Nucleus accumbens (tissue), 56 donors: ENCODE data around the gene ANKRD52.

ENCODE experiments used
- DNase-seq, 56 donors: peaks; one replicate each; lab custom pipeline; 2025; lab: John Stamatoyannopoulos, UW

The ANKRD52 gene

DNA sequence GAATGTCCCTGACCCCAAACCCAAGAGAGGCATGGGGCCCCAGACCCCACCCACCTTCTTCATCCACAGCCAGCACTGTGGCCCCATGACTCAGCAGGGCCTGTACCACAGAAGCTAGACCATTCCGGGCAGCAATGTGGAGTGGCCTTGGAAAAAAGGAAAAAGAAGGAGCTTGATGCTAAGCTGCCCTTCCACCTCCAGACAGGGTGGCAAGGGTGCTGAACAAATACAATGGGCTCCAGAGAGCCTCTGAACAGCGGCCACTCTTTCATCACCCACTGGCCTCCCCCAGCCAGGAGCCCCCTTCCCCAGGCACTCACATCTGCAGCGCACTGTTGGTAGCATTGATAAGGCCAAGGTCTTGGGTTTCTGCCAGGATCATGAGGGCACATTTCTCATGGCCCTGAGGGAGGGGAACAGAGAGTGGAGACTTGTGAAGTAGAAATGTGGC lies 14.4 kb downstream of the ANKRD52 start:
- DNase-seq = no peak

DNA sequence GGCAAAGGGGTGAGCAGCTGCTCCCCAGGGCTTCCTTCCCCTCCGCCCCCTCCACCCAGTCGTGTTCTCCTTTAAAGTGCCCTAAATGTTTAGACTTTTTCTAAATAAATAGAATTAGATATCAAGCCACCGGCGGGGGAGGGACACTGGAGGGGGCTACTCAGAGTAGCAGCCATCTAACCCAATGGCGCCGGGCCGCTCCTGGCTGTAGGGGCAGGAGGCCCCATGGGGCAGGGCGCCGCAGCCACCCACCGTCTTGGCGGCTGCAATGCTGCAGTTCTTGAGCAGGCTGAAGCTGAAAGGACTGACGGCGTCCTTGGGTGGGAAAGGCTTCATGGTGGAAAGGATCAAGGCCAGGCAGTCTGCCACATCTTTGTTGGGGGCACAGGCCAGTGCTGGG lies 15.2 kb downstream of the ANKRD52 start:
- no peak for DNase-seq

DNA sequence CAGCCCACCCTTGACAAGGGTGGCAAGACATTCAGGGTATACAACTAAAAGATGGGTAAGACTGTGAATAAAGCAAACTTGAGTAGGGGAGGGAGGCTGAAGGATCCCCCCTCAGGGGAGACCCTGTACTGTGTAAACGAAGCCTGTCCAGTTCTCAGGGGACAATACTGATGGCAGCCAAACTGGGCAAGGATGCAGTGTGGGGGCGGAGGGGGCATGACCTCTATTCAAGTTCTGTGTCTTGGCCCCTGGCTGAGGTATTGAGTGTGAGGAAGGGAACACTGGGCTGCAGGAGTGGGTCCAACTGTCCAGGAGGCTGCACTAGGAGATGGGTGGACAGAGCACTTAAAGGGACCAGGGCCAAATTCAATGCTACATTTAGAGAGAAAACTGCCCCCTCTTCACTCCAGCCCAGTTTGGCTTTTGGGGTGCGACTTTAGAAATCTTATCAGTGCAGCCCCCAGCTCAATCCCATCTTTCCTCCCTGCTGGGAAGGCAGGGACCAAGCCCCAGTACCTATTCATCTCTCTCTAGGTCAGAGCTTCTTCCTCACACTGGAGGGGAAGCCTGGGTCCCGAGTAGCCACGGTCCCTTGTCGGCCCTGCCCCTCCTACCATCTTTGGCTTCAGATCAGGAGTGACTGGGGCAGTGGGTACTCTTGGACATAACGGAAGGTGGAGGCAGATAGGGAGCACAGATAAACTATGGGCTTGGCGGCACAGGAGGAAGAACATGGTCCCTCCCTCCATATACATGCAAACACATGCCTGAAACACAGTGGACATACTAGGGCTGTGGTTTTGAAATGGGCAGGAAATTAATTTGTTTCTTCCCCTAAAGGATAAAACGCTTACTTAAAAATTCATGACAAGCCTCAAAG lies 16.5 kb downstream of the ANKRD52 start:
- no peak for DNase-seq

DNA sequence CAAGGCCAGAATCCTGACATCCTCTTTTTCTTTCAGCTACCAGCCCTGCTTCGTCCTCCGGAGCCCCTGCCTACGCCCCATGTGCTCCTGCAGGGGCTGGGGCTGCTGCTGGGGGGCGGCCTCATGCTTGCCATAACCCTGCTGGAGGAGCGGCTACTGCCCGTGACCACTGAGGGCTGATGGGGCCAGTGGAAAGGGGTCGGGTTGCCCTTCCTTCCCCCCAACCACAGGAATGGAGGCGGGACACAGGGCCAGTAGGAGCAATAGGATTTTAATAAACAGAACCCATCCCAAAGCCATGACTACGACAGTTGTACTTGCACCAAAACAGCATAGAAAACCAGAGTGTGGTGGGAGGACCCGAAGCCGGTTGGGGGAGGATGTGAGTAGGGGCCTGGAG lies 20.6 kb downstream of the ANKRD52 start:
- no peak for DNase-seq

DNA sequence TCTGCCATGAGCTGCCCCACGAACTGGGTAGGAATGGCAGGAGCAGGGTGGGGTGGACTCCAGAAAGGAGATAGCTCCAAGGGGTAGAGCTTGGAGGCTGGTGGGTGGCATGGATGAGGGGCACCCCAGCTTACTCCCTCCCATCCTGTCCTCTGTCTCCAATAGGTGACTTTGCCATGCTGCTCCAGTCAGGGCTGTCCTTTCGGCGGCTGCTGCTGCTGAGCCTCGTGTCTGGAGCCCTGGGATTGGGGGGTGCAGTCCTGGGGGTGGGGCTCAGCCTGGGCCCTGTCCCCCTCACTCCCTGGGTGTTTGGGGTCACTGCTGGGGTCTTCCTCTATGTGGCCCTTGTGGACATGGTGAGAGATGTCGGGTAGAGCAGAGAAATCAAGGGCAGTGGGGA lies 21.2 kb downstream of the ANKRD52 start:
- no peak for DNase-seq

DNA sequence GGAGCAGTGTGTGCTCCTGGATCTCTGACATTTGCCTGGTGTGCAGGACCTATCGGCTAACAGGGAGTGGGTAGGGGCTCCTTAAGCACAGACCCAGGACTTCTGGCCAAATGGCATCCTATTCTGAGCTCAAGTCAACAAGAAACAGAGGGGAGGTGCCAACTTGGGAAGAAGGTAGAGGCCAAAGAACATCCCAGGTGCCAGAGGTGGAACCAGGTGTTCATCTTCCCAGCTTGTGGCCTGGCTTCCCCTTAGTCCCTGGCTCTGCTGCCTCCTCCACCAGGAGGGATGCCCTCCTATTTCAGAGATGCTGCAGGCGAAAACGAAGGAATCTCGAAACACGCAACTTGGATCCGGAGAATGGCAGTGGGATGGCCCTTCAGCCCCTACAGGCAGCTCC lies 22.1 kb downstream of the ANKRD52 start:
- DNase-seq = no peak

DNA sequence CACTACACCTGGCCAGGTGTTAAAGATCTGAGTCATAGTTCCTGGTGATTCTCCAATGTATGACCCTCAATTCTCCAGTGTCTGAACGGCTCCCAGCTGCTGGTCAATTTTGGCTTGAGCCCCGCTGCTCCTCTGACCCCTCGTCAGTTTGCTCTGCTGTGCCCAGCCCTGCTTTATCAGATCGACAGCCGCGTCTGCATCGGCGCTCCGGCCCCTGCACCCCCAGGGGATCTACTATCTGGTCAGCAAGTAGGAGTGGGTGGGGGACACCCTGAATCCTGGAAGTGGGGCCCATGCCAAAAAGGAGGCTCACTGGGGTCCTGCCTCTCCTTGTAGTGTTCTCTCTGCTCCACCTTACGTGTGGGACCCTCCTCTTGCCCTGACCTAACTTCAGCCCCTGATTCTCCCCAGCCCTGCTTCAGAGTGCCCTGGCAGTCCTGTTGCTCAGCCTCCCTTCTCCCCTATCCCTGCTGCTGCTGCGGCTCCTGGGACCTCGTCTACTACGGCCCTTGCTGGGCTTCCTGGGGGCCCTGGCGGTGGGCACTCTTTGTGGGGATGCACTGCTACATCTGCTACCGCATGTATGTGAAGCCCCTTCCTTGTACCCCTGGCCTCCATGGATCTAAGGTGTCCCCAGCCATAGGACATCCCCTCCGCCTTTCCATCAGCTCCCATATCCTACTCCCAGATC lies 23.3 kb downstream of the ANKRD52 start:
- DNase-seq = no peak

DNA sequence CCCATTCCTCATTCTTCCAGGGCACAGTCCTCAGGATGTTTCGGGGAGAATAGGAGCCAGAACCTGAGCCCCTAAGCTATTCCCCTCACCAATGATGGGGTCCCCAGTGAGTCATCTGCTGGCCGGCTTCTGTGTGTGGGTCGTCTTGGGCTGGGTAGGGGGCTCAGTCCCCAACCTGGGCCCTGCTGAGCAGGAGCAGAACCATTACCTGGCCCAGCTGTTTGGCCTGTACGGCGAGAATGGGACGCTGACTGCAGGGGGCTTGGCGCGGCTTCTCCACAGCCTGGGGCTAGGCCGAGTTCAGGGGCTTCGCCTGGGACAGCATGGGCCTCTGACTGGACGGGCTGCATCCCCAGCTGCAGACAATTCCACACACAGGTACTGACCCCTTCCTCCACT lies 27.0 kb downstream of the ANKRD52 start:
- DNase-seq = no peak

DNA sequence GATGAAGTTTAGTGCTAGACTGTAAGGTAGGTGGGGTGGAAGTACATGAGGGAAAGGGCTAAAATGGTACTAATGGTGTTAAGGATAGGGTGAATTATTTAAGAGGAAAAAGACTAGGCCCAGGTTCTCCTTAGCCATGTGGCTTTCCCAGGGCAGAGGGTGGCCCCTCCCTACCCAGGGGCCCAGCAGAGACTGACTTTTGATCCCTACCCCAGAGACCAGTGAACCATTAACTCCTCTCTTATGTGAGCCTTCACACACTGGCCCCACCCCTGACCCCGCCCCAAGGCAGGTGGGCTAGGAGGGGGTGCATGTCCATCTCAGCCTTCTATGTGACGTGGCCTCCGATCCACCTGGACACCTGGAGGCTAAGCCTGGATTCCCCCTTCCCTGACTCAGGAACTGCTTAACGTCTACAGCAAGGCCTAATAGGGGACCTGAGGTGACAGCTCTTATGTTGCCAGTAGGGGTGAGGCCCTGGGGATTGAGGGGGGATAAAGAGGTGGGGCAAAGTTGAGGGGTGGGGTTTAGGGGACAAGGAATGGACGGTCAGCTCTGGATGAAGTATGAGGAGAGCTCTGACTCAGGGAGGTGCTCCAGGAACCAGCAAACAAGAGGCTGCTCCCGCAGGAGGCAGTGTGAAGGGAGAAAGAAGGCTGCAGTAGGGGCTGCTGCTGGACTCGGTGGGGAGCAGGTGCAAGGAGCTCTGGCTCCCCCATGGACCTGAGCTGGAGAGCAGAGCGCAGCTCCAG lies 27.6 kb downstream of the ANKRD52 start:
- DNase-seq = no peak

DNA sequence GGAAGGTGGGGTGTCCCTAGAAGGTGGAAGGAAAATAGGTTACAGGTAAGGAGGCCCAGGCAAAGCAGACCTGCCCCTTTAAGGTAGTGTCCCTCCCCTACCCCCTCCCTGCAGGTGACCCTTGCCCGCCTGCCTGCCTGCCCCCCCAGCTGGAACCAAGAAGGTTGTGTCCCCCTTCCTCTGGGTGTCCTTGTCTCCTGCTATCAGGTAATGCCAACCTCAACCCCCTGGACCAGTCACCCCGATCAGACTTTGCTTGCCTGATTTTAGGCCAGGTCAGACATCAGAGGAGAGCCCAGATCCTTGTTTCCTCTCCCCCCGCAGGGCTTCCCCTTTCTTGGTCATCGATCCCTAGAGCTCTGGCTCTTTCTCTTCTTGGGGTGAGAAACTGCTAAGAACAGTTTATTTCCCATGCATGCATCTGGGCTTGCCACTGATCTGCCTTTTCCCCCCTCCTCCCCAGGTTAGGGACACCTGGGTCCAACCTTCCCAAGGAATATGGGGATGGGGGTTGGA lies 28.2 kb downstream of the ANKRD52 start, which contains the start of gene SLC39A5:
SLC39A5 (plus strand) TSS at position 136 of the 516 bp plus-strand sequence. CDS start 1,224 bp downstream, outside the sequence.
- no peak for DNase-seq

DNA sequence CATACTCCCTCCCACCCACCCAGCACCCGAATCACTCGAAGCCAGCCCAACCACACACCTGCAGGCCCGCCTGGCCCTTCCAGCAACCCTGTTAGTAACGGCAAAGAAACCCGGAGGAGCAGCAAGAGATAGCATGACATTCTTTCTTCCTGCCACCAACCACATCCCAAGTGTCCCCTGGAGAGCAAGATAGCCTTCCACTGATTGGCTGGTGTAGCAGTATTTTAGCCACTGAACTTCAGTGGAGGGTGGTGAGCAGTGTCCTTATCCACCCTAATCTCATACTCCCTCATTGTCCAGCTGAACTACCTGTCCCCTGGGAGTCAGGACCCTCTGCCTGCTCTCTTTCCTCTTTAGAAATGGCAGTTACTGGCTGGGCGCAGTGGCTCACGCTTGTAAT lies 29.1 kb downstream of the ANKRD52 start:
- DNase-seq = no peak

DNA sequence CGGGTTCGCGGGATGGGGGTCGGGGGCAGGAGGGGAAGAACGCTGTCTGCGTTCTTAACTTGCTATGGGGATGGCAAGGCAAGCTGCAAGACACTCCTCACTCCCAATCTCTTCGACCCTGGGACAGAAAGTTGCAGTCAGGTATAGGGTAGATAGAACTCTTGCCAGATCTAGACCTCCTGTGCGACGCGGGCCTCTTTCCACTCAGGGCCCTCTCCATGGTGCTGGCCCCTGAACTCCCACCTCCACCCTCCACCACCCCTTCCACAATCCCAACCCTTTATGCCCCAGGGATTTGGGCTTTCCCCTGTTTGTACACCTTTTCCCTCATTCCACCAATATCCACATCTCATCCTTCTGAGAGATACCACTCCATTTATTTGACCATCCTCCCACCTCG lies 33.2 kb downstream of the ANKRD52 start:
- no peak for DNase-seq

DNA sequence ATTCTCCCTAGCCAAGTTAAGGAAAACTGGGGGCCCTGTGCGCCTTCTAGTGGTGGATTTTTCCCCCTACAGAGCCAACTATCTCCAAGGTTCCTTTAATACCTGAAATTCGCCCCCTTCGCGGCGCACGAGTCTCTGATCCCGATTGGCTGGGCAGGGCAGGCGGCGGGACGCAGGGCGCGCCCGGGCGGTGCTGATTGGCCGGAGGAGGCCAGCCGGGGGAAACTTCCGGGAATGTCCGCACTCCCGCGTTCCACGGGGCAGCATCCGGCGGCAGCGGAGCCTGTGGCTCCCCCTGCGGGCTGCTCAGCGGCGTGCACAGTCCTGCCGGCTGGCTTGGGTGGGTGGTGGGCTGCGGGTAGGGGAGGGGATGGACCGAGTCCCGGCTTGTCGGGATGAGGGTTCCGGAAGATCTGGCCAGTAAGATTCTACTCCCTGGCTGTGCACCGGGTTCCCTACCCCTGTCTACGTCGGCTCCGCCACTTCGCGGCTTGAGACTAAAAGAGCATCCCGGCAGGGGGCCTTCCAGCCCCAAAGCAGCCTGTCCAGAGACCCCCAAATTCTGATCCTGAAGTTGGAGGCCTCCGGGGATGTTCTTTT lies 34.0 kb downstream of the ANKRD52 start, which contains the start of gene NABP2:
NABP2 (plus strand) TSS at position 241 of the 600 bp plus-strand sequence. CDS start 515 bp downstream, outside the sequence.
- DNase-seq = peak; percentile 73 to 99 (median 95)

DNA sequence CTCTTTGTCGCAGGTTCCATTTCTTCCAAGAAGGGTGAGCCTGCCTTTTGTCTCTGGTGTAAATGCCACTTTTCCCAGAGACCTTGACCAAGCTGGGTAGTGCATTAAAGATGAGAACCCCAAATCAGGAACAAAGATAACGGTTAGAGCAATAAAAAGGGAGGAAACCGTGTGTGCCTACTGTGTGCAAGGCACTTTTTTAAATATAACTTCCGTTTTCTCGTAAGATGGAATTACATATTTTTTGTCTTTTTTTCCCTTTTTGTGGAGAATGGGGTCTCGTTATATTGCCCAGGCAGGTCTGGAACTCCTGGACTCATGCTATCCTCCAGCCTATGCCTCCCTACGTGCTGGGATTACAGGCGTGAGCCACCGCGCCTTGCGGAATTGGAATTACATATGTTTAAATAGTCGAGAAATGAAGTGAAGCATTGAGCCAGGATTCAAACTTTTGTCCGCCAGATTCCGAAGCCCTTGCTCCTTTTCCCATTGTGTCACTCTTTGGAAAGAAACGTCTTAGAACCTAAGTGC lies 34.5 kb downstream of the ANKRD52 start:
- DNase-seq = no peak

DNA sequence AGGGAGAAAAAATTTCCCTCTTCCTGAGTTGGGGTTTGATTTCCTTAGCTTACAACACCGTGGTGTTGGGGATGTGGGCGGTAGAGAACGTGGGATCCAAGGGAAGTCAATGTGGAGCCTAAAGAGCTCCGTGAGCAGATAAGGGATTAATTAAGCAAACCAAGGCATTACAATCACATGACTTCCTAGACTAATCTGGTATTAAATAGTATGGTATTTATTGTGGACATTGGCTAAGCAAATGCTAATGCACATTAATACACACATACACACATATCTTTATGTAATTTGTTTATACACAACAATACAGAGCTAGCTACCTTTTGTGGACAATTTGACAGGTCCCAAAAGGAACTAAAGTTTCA lies 35.7 kb downstream of the ANKRD52 start:
- DNase-seq = no peak

DNA sequence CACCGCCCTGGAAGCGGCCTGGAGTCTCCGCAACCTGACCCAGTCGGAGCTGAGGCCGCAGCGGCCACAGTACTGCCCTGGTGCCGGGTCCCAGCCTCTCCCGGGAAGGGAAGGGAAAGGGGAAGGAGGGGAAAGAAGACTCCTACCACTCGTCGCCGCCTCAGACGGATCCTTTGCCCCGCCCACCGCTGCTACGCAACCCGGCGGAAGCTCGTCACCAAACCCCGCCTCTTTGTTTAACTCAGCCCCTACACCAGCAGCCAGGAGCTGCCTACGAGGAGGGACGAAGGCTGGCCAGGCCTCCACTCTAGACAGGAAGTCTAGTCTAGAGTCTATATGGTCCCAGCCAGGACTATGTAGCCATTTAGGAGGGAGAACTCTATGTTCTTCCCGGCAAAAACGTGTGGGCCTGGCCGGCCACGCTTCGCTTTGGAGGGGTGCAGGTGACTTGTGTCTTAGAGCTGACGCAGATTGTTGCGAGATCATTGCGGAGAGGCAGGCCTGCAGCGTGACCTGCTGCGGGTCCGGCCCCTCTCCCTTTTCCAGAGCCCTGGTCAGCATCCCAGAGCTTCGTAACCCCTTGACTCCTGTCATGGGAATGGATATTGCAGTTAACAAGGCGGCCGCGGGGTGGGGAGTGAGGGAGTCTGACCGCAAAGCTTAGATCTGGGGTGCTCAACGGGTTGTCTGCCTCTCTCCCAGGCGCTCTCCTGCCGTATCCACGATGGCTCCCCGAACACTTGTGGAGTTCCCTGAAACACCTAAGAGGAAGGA lies 36.2 kb downstream of the ANKRD52 start, which contains the start of gene RNF41:
RNF41 (minus strand) TSS at position 166 of the 774 bp plus-strand sequence. CDS start 7,875 bp downstream, outside the sequence.
- DNase-seq = peak; percentile 79 to 98 (median 95)

DNA sequence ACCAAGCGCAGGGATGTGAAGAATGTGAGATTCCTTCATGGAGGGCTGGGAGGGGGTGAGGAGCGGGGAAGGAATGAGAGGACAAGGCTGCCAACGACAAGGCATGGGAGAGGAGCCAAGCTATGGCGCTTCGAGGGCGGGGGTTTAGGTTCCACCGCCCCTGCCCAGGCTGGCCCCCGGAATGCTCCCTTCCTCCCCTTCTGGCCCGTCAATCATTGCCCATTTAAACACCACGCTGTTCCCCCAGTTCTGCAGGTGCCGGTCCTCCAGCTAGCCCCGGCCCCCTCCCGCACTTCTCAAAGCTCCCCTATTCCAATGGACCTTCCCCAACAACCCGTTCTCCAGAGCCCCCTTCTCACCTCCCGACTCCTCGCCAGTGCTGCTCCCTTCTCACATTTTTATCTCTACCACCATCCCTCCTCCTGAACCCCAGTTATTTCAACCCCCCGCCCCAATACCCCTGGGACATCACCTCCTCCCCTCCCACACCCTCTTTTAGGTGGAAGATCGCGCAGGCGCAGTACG lies 36.9 kb downstream of the ANKRD52 start:
- DNase-seq = peak in 37 of 56 donors; percentile 18 to 66 (median 49)

DNA sequence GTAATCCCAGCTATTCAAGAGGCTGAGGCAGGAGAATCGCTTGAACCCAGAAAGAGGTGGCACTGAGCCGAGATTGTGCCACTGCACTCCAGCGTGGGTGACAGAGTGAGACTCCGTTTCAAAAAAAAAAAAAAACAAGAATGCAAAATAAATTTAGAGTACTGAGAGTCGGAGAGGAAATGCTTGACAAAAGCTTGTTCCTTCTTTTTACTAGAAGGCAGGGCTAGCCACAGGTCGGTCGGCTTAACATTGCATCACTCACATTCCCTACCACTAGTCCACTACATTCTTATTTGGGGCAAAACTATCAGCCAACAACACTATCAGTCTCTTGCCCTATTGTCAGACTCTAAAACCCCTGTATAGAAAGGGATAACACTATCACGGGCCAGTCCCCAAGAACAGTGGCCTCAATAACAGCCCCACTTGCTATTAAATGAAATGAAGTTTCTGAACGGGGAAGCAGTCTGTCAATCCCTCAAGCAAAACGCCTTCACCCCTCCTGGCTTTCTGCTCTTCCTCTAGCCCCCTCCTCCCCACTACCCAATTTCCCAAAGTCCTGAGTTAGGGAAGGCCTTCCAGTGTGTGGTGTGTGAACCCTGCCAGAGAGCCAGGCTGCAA lies 37.5 kb downstream of the ANKRD52 start:
- peak in 2 of 56 donors; percentile 8 to 60 for DNase-seq
